ENCODE results near the gene ATF2. TPM values are rescaled to one million over a fixed set of nuclear protein-coding genes. Genes with fewer than 3 reads are reported as not detected.
"Not testable (repeated sequence)": the region's sequence is repeated elsewhere in the genome, so short reads cannot be mapped to it uniquely, and the experiment has no call there.

Gene ATF2
- total RNA-seq, 3 donors from 2014 or later, result 34.1 to 41.4 (median 37.6) TPM

GRCh38 chr2:175084117-175084516 is 83.9 kb downstream of the ATF2 start:
- peaks cover 35% of the 10 kb centered on the region for H3K36me3 Mint-ChIP-seq (ENCODE audit: insufficient read depth)
- H3K27me3 Mint-ChIP-seq (ENCODE audit: low read depth); H3K4me3 Mint-ChIP-seq; H3K9me3 Mint-ChIP-seq; H3K4me1 Mint-ChIP-seq (ENCODE audit: low read depth); ATAC-seq; DNase-seq: not testable (repeated sequence)

GRCh38 chr2:175080479-175080878 is 87.5 kb downstream of the ATF2 start:
- Mint-ChIP-seq H3K9me3 (peaks cover 4% of the 10 kb centered on the region), H3K27me3 (ENCODE audit: low read depth) (no peaks in the 10 kb centered on the region), H3K4me1 (ENCODE audit: low read depth) (no peaks in the 10 kb centered on the region), H3K36me3 (ENCODE audit: insufficient read depth) (peaks cover 46% of the 10 kb centered on the region), H3K4me3 (no peak overlapping the region)
- DNase-seq (no peak), ATAC-seq (no peak)

- Mint-ChIP-seq H3K9me3 (no peaks in the 10 kb centered on the region), H3K4me1 (ENCODE audit: low read depth) (no peaks in the 10 kb centered on the region), H3K36me3 (ENCODE audit: insufficient read depth) (peaks cover 50% of the 10 kb centered on the region)
Observed at GRCh38 chr2:175076272-175076671, 91.7 kb downstream of the ATF2 start.

GRCh38 chr2:175074478-175074877 is 93.5 kb downstream of the ATF2 start:
- ATAC-seq, result no peak
- no peak for DNase-seq
- Mint-ChIP-seq H3K27me3 (ENCODE audit: low read depth) (no peaks in the 10 kb centered on the region), H3K36me3 (ENCODE audit: insufficient read depth) (peaks cover 49% of the 10 kb centered on the region), H3K4me1 (ENCODE audit: low read depth) (no peaks in the 10 kb centered on the region), H3K4me3 (no peak overlapping the region), H3K9me3 (no peaks in the 10 kb centered on the region)

More at GRCh38 chr2:175076272-175076671, 91.7 kb downstream of the ATF2 start:
- Mint-ChIP-seq H3K27me3 (ENCODE audit: low read depth) (no peaks in the 10 kb centered on the region), H3K4me3 (no peak overlapping the region)
- ATAC-seq (no peak), DNase-seq (no peak)

- ATAC-seq (no peak), DNase-seq (no peak)
- Mint-ChIP-seq H3K27me3 (ENCODE audit: low read depth) (no peaks in the 10 kb centered on the region), H3K9me3 (no peaks in the 10 kb centered on the region), H3K4me1 (ENCODE audit: low read depth) (no peaks in the 10 kb centered on the region), H3K4me3 (no peak overlapping the region), H3K36me3 (ENCODE audit: insufficient read depth) (peaks cover 43% of the 10 kb centered on the region)
Observed at GRCh38 chr2:175068534-175068933, 99.5 kb downstream of the ATF2 start.

GRCh38 chr2:175066411-175066810 is 101.6 kb downstream of the ATF2 start:
- H3K27me3 Mint-ChIP-seq (ENCODE audit: low read depth), result no peaks in the 10 kb centered on the region
- H3K9me3 Mint-ChIP-seq, result no peaks in the 10 kb centered on the region
- peaks cover 35% of the 10 kb centered on the region for H3K36me3 Mint-ChIP-seq (ENCODE audit: insufficient read depth)
- ATAC-seq (no peak), DNase-seq (no peak)
- H3K4me3 Mint-ChIP-seq, result no peak overlapping the region
- H3K4me1 Mint-ChIP-seq (ENCODE audit: low read depth), result no peaks in the 10 kb centered on the region

- Mint-ChIP-seq H3K4me3 (no peak overlapping the region), H3K36me3 (ENCODE audit: insufficient read depth) (peaks cover 31% of the 10 kb centered on the region), H3K4me1 (ENCODE audit: low read depth) (no peaks in the 10 kb centered on the region), H3K27me3 (ENCODE audit: low read depth) (no peaks in the 10 kb centered on the region), H3K9me3 (no peaks in the 10 kb centered on the region)
- ATAC-seq (no peak), DNase-seq (no peak)
Observed at GRCh38 chr2:175064797-175065196, 103.2 kb downstream of the ATF2 start.

- Mint-ChIP-seq H3K27me3 (ENCODE audit: low read depth) (no peaks in the 10 kb centered on the region), H3K4me3 (no peak overlapping the region), H3K36me3 (ENCODE audit: insufficient read depth) (peaks cover 29% of the 10 kb centered on the region), H3K9me3 (no peaks in the 10 kb centered on the region), H3K4me1 (ENCODE audit: low read depth) (no peaks in the 10 kb centered on the region)
- DNase-seq (no peak), ATAC-seq (no peak)
Observed at GRCh38 chr2:175063741-175064140, 104.3 kb downstream of the ATF2 start.

- H3K9me3 Mint-ChIP-seq, result no peaks in the 10 kb centered on the region
- H3K4me1 Mint-ChIP-seq (ENCODE audit: low read depth), result no peaks in the 10 kb centered on the region
- DNase-seq (no peak), ATAC-seq (no peak)
- no peak overlapping the region for H3K4me3 Mint-ChIP-seq
- H3K36me3 Mint-ChIP-seq (ENCODE audit: insufficient read depth), result peaks cover 29% of the 10 kb centered on the region
- H3K27me3 Mint-ChIP-seq (ENCODE audit: low read depth), result no peaks in the 10 kb centered on the region
Observed at GRCh38 chr2:175062787-175063585, 105.0 kb downstream of the ATF2 start.

GRCh38 chr2:175057078-175057685 is 110.8 kb downstream of the ATF2 start:
- DNase-seq (no peak), ATAC-seq (no peak)
- H3K9me3 Mint-ChIP-seq, result no peaks in the 10 kb centered on the region
- H3K4me3 Mint-ChIP-seq, result no peak overlapping the region
- no peaks in the 10 kb centered on the region for H3K4me1 Mint-ChIP-seq (ENCODE audit: low read depth)
- peaks cover 13% of the 10 kb centered on the region for H3K36me3 Mint-ChIP-seq (ENCODE audit: insufficient read depth)
- no peaks in the 10 kb centered on the region for H3K27me3 Mint-ChIP-seq (ENCODE audit: low read depth)

GRCh38 chr2:175055993-175056392 is 112.0 kb downstream of the ATF2 start:
- Mint-ChIP-seq H3K36me3 (ENCODE audit: insufficient read depth) (peaks cover 17% of the 10 kb centered on the region), H3K9me3 (no peaks in the 10 kb centered on the region), H3K27me3 (ENCODE audit: low read depth) (no peaks in the 10 kb centered on the region), H3K4me3 (no peak overlapping the region), H3K4me1 (ENCODE audit: low read depth) (no peaks in the 10 kb centered on the region)
- DNase-seq, result no peak
- no peak for ATAC-seq

- DNase-seq (no peak), ATAC-seq (no peak)
- no peaks in the 10 kb centered on the region for H3K4me1 Mint-ChIP-seq (ENCODE audit: low read depth)
- H3K27me3 Mint-ChIP-seq (ENCODE audit: low read depth), result no peaks in the 10 kb centered on the region
- H3K4me3 Mint-ChIP-seq, result no peak overlapping the region
- no peaks in the 10 kb centered on the region for H3K9me3 Mint-ChIP-seq
- H3K36me3 Mint-ChIP-seq (ENCODE audit: insufficient read depth), result peaks cover 15% of the 10 kb centered on the region
Observed at GRCh38 chr2:175054340-175054739, 113.7 kb downstream of the ATF2 start.

GRCh38 chr2:175049661-175050060 is 118.3 kb downstream of the ATF2 start:
- Mint-ChIP-seq H3K36me3 (ENCODE audit: insufficient read depth) (peaks cover 11% of the 10 kb centered on the region), H3K27me3 (ENCODE audit: low read depth) (no peaks in the 10 kb centered on the region), H3K4me1 (ENCODE audit: low read depth) (peaks cover 2% of the 10 kb centered on the region), H3K9me3 (no peaks in the 10 kb centered on the region), H3K4me3 (no peak overlapping the region)
- DNase-seq (no peak), ATAC-seq (no peak)

GRCh38 chr2:175048275-175048674 is 119.7 kb downstream of the ATF2 start:
- Mint-ChIP-seq H3K36me3 (ENCODE audit: insufficient read depth) (peaks cover 11% of the 10 kb centered on the region), H3K27me3 (ENCODE audit: low read depth) (no peaks in the 10 kb centered on the region), H3K9me3 (no peaks in the 10 kb centered on the region), H3K4me1 (ENCODE audit: low read depth) (peaks cover 2% of the 10 kb centered on the region), H3K4me3 (no peak overlapping the region)
- ATAC-seq (no peak), DNase-seq (no peak)

GRCh38 chr2:175039490-175039889 is 128.5 kb downstream of the ATF2 start:
- Mint-ChIP-seq H3K9me3 (peaks cover 8% of the 10 kb centered on the region), H3K4me3 (no peak overlapping the region), H3K27me3 (ENCODE audit: low read depth) (no peaks in the 10 kb centered on the region), H3K4me1 (ENCODE audit: low read depth) (peaks cover 10% of the 10 kb centered on the region), H3K36me3 (ENCODE audit: insufficient read depth) (no peaks in the 10 kb centered on the region)
- DNase-seq (no peak), ATAC-seq (no peak)

Measured in activated T-cell treated with anti-CD3 and anti-CD28 coated beads, Interleukin-2, amount 50 U/mL, for 4 hours (primary cell).